Activated naive CD4-positive, alpha-beta T cell treated with anti-CD3 and anti-CD28 coated beads for 36 hours (primary cell): ENCODE results near the gene ABTB2. TPM values are rescaled to one million over a fixed set of nuclear protein-coding genes. Genes with fewer than 3 reads are reported as not detected.

Source experiments
- CTCF ChIA-PET: fragments of 350-600 bp; sonication (Branson Sonifier 250); formaldehyde crosslinking; loops from one replicate; lab custom pipeline; 2021; ENCODE audit warnings: antibody characterized with exemption; lab: Charles Lee
- DNase-seq: peaks from one replicate; pipeline ENCODE4 v3.0.0-alpha.2; 2020
- H3K27ac Mint-ChIP-seq: one replicate; pipeline ENCODE4 v1.8.0; 2021; ENCODE audit warnings: mild to moderate bottlenecking, mixed read lengths
- H3K27me3 Mint-ChIP-seq: one replicate; pipeline ENCODE4 v1.8.0; 2021; ENCODE audit warnings: low read depth, mixed read lengths
- H3K36me3 Mint-ChIP-seq: one replicate; pipeline ENCODE4 v1.8.0; 2021; ENCODE audit warnings: low read depth, mixed read lengths
- H3K4me1 Mint-ChIP-seq: one replicate; pipeline ENCODE4 v1.8.0; 2021; ENCODE audit warnings: low read depth, mixed read lengths
- H3K4me3 Mint-ChIP-seq: one replicate; pipeline ENCODE4 v1.8.0; 2021; ENCODE audit warnings: mild to moderate bottlenecking, moderate library complexity, mixed read lengths
- H3K9me3 Mint-ChIP-seq: one replicate; pipeline ENCODE4 v1.8.0; 2021; ENCODE audit warnings: mixed read lengths
- intact Hi-C: fragments of 100-400 bp; cut with micrococcal nuclease; formaldehyde crosslinking; loops from one replicate; pipeline ENCODE4 v1.15.1; 2023
- total RNA-seq, 2 experiments: library from RNA; stranded (reverse); gene quantifications; one replicate each; pipeline ENCODE4 v1.2.3, GENCODE V29; 2021

The ABTB2 gene
- total RNA-seq, 2 experiments from 2014 or later, result 3.1 to 3.7 TPM

DNA sequence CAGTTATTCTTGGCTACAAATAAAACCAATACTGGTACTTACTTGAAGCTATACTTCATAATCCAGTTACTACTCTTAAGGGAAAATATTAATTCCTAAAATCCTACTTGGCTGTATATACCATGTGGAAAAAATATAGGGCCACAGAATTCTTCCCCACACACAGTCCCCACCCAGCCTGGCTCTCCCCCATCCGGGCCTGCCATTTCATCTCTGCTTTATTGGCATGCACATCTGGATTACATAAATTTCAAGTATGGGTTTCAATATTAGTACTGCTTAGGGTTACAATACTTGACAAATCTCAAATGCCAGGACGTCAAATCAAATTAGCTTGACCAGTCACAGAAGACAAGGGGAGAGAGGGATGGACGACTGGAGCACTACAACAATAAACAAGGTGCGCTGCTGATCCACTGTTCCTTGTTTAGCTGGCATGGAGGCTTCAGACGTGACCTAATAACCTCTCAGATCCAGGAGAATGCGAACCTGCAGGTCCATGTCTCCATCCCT is 81.4 kb downstream of the ABTB2 start:
- intact Hi-C loops, result no loop called here
- Mint-ChIP-seq H3K4me1 (peaks cover 3% of the 10 kb centered on the region), H3K9me3 (no peaks in the 10 kb centered on the region), H3K36me3 (no peaks in the 10 kb centered on the region), H3K4me3 (no peak overlapping the region), H3K27me3 (no peaks in the 10 kb centered on the region), H3K27ac (no peak overlapping the region)
- no peak for DNase-seq
- CTCF ChIA-PET, result no interaction called here

DNA sequence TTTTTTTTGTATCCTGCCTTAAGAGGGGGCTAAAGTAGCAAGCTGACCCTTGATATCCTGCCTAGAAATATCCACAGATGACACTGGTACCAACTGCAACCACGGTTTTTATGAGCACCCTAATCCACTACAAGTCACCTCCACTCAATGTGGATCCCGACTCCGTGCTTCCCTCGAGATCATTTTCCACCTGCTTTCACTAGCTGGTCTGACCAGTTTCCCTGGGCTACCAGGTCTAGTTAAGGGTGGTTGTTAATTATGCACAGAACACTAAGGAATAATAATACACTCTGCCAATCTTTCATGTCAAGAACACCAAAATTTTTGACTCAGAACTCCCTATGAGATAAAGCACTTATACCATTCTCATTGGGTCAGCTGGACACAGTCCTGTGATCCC is 82.3 kb downstream of the ABTB2 start:
- peaks cover 3% of the 10 kb centered on the region for H3K4me1 Mint-ChIP-seq
- DNase-seq, result no peak
- CTCF ChIA-PET, result no interaction called here

DNA sequence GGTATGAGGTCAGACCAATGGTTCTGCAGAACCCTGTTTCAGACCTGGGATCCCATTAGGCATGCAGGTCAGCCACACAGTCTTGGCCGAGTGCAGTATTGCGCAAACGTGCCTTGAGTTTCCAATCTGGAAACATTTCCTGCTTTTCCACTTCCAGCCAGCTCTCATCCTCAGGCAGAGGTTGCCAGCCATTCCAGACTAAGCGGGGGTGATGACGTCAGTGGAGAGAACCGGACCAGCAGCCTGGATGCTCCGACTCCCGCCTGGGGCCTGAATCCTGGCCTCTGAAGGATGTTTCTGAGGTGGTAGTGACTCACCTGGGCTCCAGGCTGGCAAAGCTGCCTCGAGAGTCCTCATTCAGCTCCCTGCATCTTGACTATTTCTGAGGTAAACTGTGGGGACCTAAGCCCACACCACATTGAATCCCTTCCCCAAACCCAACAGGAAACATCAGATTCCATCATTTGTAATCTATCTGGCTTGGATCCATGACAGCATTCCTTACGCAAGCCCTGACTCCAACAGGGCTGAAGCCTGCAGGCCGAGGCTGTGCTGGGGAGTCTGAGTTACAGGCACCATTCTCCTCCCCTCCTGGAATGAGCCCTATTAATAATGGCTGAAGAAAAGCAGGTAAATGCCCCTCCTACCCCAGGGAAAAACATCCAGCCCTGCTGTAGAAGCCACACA is 83.0 kb downstream of the ABTB2 start:
- Mint-ChIP-seq H3K4me3 (no peak overlapping the region), H3K9me3 (no peaks in the 10 kb centered on the region), H3K4me1 (peaks cover 3% of the 10 kb centered on the region), H3K27me3 (peaks cover 2% of the 10 kb centered on the region), H3K36me3 (no peaks in the 10 kb centered on the region), H3K27ac (no peak overlapping the region)
- CTCF ChIA-PET, result no interaction called here
- DNase-seq, result no peak
- intact Hi-C loops, result no loop called here

More for the DNA sequence above, 82.3 kb downstream of the ABTB2 start:
- Mint-ChIP-seq H3K9me3 (no peaks in the 10 kb centered on the region), H3K27ac (no peak overlapping the region), H3K4me3 (no peak overlapping the region), H3K27me3 (no peaks in the 10 kb centered on the region), H3K36me3 (no peaks in the 10 kb centered on the region)
- intact Hi-C loops, result no loop called here

DNA sequence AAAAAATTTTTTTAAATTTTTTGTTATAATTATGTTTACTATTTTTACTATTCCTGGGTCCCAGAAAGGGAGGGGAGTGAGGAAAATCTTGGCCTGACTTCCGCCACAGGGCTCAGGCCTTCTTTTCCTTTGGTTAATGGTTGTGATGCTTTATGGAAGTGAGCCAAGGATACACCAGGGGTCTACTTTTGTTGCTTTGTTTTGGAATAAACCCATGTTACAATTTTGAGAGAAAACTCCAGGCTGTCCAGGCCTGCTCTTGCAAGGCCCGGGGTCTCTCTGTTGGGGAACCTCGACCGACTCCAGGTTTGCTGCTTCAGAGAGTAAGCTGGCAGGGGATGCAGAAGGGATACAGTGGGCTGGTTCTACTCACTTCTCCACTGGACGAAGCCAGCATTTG is 84.7 kb downstream of the ABTB2 start:
- peaks cover 3% of the 10 kb centered on the region for H3K4me1 Mint-ChIP-seq
- H3K27ac Mint-ChIP-seq, result no peak overlapping the region
- CTCF ChIA-PET, result interaction anchor here (1.0 kb wide), 1 partner anchor 10 kb away, joined by 3 read pairs; no protein-coding TSS in a partner anchor
- no peaks in the 10 kb centered on the region for H3K36me3 Mint-ChIP-seq
- intact Hi-C loops, result no loop called here
- no peak for DNase-seq
- no peaks in the 10 kb centered on the region for H3K9me3 Mint-ChIP-seq
- H3K27me3 Mint-ChIP-seq, result peaks cover 2% of the 10 kb centered on the region
- H3K4me3 Mint-ChIP-seq, result no peak overlapping the region

DNA sequence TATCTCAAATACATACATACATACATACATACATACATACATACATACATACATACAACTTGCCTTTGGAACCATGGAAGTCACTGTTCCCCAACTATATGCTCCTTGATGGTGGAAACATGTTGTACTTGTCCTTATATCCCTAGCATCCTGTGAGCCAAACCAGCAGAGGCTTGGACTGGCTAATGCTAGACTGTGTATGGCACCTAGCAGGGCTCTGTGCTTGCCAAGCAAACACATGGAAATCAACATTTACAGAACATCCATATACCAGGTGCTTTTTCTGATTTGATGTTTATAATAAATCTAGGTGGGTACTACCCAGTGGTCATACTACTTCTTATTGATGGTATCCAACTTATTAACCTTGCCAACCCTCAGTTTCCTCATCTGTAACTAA is 86.1 kb downstream of the ABTB2 start:
- Mint-ChIP-seq H3K27ac (no peak overlapping the region), H3K9me3 (no peaks in the 10 kb centered on the region), H3K4me3 (no peak overlapping the region), H3K27me3 (peaks cover 2% of the 10 kb centered on the region), H3K36me3 (no peaks in the 10 kb centered on the region), H3K4me1 (peaks cover 9% of the 10 kb centered on the region)
- intact Hi-C loops, result no loop called here
- CTCF ChIA-PET, result no interaction called here
- no peak for DNase-seq

DNA sequence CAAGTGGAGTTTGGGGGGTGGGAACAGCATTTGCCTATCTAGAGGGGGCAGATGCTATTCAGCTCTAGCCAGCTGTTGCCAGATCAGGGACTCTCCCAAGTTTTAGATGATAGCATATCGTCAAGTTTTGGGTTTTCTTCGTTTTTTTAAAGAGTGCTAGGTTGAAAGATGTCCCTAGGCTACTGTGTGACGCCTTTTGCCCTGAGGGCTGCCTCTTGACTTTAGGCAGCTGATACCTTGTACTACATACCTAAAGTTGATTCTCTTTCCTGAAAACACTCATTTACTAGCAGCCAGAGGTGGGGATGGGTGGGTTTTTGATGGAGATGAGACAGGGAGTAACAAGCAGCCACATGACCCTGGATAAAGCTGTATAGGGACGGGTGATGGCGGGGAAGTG is 87.1 kb downstream of the ABTB2 start:
- no peak overlapping the region for H3K4me3 Mint-ChIP-seq
- no peak overlapping the region for H3K27ac Mint-ChIP-seq
- CTCF ChIA-PET, result interaction anchor here (0.7 kb wide), 1 partner anchor 13 kb away, joined by 3 read pairs; no protein-coding TSS in a partner anchor
- peaks cover 13% of the 10 kb centered on the region for H3K4me1 Mint-ChIP-seq
- H3K27me3 Mint-ChIP-seq, result peaks cover 2% of the 10 kb centered on the region
- intact Hi-C loops, result no loop called here
- H3K9me3 Mint-ChIP-seq, result no peaks in the 10 kb centered on the region
- DNase-seq, result no peak
- no peaks in the 10 kb centered on the region for H3K36me3 Mint-ChIP-seq

DNA sequence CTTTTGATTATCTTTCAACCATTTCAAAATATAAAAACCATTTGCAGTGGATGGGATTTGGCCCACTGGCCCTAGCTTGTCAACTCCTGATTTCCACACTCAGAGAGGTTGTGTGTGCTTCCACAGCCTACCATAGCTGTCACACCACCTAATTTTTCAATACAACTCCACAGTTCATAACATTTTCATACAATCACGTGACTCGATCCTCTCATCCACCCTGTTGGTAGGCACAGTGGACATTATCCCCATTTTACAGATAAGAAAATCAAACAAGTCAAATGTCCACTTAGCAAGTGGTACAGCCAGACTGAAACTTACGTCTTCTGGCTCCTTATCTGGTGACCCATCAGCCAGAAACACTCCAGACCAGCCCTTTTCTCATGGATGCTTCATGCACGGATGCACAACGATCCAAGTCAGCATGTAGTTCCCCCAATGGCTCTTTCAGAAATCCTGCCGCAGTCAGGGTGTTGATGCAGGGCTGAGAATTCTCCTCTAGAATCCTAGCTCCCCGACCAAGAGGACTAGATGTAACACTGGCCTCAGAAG is 88.0 kb downstream of the ABTB2 start:
- Mint-ChIP-seq H3K27me3 (peaks cover 2% of the 10 kb centered on the region), H3K4me3 (no peak overlapping the region), H3K27ac (no peak overlapping the region), H3K9me3 (no peaks in the 10 kb centered on the region), H3K36me3 (no peaks in the 10 kb centered on the region), H3K4me1 (peaks cover 13% of the 10 kb centered on the region)
- intact Hi-C loops, result no loop called here
- no peak for DNase-seq
- CTCF ChIA-PET, result interaction anchor here (1.0 kb wide), 1 partner anchor 101 kb away, joined by 3 read pairs; no protein-coding TSS in a partner anchor

DNA sequence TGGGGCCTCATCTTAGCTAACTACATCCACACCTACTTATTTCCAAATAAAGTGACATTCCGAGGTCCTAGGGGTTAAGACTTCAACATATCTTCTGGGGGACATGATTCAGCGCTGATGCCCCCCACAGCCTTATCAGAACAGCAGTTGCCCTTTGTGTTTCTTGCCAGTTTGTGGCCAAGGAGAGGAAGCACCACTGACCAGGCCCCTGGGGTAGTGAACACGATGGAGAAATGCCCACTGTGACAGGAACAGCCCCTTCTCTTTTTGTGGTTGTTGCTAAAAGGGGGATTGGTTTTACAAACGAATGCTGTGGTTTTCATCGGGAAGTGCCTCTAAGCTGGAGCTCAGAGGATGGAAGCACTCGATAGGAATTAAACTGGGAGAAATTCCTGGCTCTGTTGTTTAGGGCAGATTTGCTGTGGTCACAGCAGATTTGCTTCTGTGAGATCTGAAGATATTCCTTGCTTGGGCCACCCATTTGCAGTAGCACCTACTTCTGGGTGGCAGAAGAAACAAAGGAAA is 88.8 kb downstream of the ABTB2 start:
- no peaks in the 10 kb centered on the region for H3K36me3 Mint-ChIP-seq
- CTCF ChIA-PET, result interaction anchor here (1.0 kb wide), 1 partner anchor 100 kb away, joined by 3 read pairs; no protein-coding TSS in a partner anchor
- peaks cover 2% of the 10 kb centered on the region for H3K27me3 Mint-ChIP-seq
- no peak overlapping the region for H3K4me3 Mint-ChIP-seq
- H3K27ac Mint-ChIP-seq, result no peak overlapping the region
- peaks cover 13% of the 10 kb centered on the region for H3K4me1 Mint-ChIP-seq
- intact Hi-C loops, result no loop called here
- no peak for DNase-seq
- no peaks in the 10 kb centered on the region for H3K9me3 Mint-ChIP-seq

DNA sequence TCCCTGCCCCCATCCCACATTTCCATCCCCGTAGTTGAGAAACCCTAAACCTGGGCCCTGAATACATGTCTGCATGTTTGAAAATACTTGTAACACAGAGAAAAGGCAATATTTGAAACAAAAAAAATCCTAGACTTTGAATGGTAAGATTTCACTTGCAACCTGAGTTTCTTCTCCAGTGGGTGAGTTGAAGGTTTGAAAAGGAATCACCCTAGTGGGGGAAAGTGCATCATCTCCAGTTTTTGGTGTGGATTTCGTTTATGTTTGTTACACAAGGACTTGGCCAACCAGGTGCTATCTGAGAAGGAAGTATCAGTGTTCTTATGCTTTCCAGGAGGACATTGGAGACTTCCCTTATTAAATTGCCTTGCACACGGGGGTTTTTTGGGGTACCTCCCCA is 90.4 kb downstream of the ABTB2 start:
- no peaks in the 10 kb centered on the region for H3K9me3 Mint-ChIP-seq
- H3K36me3 Mint-ChIP-seq, result no peaks in the 10 kb centered on the region
- H3K27ac Mint-ChIP-seq, result no peak overlapping the region
- peaks cover 2% of the 10 kb centered on the region for H3K27me3 Mint-ChIP-seq
- no peak for DNase-seq
- CTCF ChIA-PET, result no interaction called here
- no peak overlapping the region for H3K4me3 Mint-ChIP-seq
- intact Hi-C loops, result no loop called here
- H3K4me1 Mint-ChIP-seq, result peaks cover 13% of the 10 kb centered on the region

DNA sequence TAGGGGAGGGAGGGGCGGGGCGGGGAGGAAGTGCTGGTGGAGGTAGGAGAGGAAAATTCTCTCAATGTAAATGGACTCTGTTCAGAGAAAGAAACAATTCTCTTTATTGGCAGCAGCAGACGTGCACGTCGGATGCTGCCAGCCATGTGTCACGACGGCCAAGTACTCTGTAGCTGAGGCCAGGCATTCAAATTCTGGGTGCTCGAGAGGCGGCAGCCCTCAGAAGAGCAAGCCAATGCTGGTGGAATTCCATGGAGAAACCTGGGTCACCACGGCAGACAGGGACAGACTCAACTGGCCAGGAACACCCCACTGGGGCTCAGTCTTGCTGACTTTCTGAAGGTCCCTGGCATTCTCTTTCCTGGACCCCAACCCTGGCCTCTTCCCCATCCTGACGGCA is 90.8 kb downstream of the ABTB2 start:
- intact Hi-C loops, result no loop called here
- no peaks in the 10 kb centered on the region for H3K36me3 Mint-ChIP-seq
- H3K27me3 Mint-ChIP-seq, result peaks cover 2% of the 10 kb centered on the region
- H3K27ac Mint-ChIP-seq, result no peak overlapping the region
- no peak overlapping the region for H3K4me3 Mint-ChIP-seq
- CTCF ChIA-PET, result no interaction called here
- peaks cover 13% of the 10 kb centered on the region for H3K4me1 Mint-ChIP-seq
- H3K9me3 Mint-ChIP-seq, result no peaks in the 10 kb centered on the region
- DNase-seq, result no peak

DNA sequence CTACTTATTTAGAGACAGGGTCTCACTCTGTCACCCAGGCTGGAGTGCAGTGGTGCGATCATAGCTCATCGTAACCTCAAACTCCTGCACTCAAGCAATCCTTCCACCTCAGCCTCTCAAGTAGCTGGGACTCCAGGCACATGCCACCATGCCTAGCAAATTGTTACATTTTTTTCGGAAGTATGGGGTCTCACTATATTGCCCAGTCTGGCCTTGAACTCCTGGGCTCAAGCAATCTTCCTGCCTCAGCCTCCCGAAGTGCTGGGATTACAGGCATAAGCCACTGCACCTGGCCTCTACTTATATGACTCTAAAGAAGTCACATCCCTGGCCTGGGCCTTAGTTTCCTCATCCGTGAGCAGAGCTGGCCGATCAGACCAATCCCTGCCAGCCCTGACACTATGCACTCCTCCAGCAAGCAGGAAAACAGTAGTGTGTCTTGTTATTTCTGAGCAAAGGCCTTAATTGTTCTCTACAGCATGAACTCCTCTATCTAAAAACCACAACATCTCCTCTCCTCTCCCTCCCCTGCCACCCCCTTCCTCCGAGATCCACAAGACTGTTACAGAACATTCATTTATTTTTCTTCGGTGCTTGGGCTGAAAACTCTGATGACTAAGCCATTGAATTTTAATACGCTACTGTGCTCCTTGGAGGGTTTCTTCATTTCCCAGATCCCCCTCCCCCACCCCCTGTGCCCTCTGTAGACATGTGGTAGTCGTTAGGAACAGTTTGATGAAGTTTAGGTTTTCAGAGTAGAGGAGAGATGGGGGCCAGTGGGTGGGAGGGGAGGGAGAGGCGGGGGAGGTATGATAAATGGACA is 91.5 kb downstream of the ABTB2 start:
- Mint-ChIP-seq H3K9me3 (no peaks in the 10 kb centered on the region), H3K4me1 (peaks cover 13% of the 10 kb centered on the region), H3K36me3 (no peaks in the 10 kb centered on the region), H3K27me3 (peaks cover 2% of the 10 kb centered on the region), H3K4me3 (no peak overlapping the region), H3K27ac (no peak overlapping the region)
- intact Hi-C loops, result loop anchor here (1.0 kb wide), 1 partner anchor 15 kb away; no protein-coding TSS in a partner anchor
- peak; percentile 32 for DNase-seq
- CTCF ChIA-PET, result no interaction called here
